UCSD-AML1 (cell line): ENCODE measurements around the gene PARP12.
"Not testable (repeated sequence)": the region's sequence is repeated elsewhere in the genome, so short reads cannot be mapped to it uniquely, and the experiment has no call there.

Experiments used
- DNase-seq: peaks from one replicate; lab custom pipeline; 2025; ENCODE audit not compliant: unreplicated experiment; lab: John Stamatoyannopoulos, UW

PARP12 gene

GRCh38 chr7:140062528-140063299, at the start of gene PARP12:
TSS of gene PARP12 (minus strand) at chr7:140062951. CDS start at chr7:140062847, 104 bp downstream.
- peak; percentile 80 for DNase-seq

DNA sequence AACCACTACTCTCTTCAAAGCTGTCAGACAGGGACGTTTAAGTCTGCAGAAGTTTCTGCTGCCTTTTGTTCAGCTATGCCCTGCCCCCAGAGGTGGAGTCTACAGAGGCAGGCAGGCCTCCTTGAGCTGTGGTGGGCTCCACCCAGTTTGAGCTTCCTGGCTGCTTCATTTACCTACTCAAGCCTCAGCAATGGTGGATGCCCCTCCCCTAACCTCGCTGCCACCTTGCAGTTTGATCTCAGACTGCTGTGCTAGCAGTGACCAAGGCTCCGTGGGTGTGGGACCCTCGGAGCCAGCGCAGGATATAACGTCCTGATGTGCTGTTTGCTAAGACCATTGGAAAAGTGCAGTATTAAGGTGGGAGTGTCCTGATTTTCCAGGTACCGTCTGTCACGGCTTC, 46.0 kb upstream of the PARP12 start:
- not testable (repeated sequence) for DNase-seq

DNA sequence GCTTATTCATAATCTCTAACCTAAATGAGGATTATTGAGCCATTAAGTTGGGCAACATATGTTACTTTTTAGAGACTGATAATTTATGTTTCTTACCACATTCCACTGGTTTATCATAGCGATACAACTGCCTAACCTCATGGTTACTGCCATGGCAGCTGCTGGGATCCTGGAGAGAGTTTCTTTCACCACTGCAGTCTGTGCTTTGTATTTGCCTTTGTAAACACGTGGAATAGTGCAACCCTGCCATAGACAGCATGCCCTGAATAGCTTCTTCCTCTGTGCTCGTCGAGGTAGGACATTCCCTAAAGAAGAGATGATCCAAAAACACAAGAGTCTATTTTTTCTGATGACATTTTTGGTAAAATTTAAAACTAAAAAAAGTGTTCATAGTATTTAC, 33.7 kb upstream of the PARP12 start:
- no peak for DNase-seq

- no peak for DNase-seq
These were observed 30.6 kb upstream of the PARP12 start for GRCh38 chr7:140093375-140093774.

DNA sequence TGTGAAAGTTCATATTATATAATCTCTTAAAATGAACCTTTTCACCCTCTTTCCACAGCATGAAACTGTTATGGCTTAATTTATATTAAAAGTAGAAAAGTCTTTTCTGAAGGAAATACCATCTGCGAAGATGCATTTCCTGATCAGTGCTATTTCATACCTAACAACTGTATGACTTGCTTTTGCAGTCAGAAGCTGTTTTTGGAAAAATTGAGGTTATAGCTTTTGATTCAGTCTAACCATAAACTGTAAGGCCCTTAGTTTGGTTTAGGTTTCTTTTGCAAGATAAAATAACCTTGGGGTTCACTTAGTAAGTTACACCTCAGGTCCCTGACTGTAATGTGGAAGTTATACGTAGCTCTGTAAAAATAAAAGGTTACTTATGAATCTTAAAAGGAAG, 22.7 kb upstream of the PARP12 start:
- DNase-seq: no peak

DNA sequence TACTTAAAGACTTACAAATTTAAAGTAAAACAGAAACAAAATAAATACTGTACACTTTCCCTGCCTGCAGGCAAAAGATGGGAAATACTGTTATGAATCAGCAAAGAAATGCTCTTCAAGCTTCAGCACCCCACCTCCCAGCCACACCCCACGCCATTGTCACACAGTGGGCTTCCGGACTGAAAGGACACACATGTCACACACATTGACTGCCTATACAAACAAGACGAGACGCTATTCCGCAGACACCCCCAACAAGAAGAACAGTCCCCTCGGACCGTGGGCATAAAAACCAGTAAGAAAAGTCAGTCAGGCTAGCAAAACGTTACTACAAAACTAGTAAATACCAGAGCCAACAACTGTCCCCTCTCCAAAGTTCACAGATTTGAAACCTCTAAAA, 22.2 kb upstream of the PARP12 start:
- DNase-seq: no peak

DNA sequence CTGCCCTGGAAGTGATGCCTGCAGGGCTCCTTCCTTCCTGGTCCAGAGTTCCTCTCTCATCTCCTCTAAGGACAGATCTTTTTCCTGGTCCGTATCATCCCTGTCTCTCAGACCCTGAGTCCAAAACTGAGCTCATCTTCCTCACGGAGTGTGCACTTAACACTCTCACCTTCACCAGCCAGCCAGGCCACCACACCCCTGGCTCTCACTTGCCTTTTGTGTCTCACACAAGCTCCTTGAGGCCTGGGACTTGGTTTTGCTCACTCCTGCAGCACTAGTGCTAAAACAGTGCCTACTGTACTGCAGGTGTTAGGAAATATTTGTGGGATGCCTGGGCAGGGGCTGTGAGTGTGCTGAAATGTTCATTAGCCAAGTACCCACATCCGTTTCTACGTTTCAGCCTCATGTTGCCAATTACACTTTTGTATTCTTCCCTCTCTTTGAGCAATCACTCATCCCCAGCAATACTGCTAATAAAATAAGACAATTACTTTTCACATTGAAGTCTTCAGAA, 21.4 kb upstream of the PARP12 start:
- DNase-seq: no peak

DNA sequence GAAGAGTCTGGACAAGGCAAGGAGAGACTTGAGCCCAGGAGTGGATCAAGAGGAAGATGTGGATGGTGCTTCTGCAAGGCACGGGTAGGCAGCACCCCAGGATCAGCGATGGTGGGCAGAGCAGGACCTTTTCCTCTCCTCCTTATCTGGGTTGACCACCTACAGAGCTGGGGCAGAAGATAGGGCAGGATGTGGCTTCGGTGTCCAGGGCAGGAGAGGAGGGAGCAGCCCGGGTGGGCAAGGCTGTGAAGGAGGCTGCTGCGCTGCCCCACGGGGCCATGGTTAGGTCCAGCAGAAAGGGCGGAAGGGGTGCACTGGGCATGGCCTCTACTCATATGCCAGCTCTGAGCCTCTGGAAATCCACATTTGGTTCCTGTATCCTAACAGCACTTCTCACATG, 20.0 kb upstream of the PARP12 start:
- DNase-seq: peak; percentile 9

DNA sequence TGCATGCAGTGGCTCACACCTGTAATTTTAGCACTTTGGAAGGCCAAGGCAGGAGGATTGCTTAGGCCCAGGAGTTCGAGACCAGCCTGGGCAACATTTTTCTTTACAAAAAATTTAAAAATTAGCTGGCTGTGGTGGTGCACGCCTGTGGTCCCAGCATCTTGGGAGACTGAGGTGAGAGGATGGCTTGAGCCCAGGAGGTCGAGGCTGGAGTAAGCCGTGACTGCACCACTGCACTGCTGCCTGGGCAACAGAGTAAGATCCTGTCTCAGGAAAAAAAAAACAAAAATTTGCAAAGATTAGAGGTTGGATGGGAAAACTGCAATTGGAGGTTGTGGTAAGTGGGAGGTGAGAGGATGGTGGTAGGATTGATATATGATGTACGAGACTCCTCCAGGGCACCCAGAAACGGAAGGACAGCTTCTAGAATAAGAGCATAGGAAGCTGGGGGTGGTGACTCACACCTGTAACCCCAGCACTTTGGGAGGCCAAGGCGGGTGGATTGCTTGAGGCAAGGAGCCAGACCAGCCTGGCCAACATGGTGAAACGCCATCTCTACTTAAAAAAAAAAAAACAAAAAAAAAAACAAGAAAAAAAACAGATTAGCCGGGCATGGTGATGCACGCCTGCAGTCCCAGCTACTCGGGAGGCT, 19.1 kb upstream of the PARP12 start:
- no peak for DNase-seq

DNA sequence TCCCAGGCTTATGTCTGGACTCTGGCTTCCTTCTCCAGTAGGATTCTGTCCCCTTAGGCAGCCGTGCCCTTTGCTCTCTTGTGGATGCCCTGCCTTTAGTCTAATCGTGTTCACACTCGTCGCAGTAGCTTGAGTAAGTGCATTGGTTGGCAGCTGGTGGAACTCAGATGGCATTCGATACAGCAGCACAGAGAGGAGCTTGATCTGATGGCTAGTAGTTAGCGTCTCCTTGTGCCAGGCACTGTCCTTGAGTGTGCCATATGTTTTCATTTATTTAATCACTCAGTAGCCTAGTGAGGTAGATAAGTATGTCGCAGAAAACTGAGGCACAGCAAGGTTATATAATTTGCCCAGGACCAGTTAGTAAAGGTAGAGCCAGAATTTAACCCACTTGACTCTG, 18.2 kb upstream of the PARP12 start:
- no peak for DNase-seq

- peak; percentile 16 for DNase-seq
These were observed 16.4 kb upstream of the PARP12 start for GRCh38 chr7:140079121-140079536.

DNA sequence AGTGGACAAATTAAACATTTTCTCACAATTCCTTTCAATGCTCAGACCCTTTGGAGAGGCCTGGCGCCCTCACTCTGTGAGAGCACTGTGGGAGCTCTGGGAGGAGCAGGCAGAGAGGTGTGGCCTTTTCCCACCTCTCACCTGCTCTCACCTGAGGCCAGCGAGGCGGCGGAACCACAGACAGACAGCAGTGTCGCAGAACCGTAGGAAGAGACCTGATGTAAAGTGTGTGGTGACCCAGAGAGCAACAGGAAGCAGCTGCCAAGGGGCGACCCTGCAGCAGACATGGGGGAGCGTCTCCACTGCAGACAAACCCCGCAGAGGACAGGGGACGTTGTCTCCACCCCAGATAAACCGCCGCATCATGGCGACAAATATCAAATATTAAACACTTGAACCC, 15.6 kb upstream of the PARP12 start:
- no peak for DNase-seq

GRCh38 chr7:140074780-140075179, 12.0 kb upstream of the PARP12 start:
- no peak for DNase-seq

- no peak for DNase-seq
These were observed 7.8 kb upstream of the PARP12 start for GRCh38 chr7:140070546-140070945.

- no peak for DNase-seq
These were observed 6.7 kb upstream of the PARP12 start for GRCh38 chr7:140069298-140069949.

DNA sequence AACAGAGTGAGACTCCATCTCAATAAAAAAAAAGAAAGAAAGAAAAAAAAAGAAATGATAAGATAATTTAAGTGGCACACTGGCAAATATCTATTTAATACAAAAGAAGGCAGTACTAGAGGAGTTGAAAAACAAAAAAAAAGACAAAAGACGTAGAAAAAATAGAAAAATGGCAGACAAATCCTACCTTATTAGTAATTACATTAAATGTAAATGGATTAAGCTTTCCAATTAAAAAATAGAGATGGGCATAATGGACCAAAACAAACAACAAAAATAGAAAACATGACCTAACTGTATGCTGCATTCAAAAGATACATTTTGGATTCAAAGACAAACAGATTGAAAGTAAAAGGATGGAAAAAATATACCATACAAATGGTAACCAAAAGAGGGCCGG, 5.3 kb upstream of the PARP12 start:
- no peak for DNase-seq

- DNase-seq: no peak
These were observed 4.3 kb upstream of the PARP12 start for GRCh38 chr7:140067052-140067451.

DNA sequence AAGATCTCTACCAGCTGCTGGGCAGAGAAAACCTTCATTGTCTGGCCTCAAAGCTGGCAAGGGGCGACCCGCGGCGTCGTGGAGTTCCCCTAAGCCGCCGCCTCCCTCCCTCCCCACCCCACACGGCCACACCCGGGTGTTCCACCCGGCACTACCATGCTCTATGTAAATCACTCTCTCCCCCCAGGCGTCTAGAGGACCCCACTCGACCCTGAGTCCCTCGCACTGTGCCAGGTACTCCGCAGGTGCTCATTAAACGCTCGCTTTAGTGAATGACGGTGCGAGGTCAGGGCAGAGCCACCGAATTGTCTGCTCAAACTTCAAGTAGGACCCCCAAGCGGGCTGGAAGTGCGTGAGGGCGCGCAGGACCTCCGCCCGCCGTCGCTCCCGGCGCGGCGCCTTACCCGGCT, 628 bp downstream of the PARP12 start:
- no peak for DNase-seq

DNA sequence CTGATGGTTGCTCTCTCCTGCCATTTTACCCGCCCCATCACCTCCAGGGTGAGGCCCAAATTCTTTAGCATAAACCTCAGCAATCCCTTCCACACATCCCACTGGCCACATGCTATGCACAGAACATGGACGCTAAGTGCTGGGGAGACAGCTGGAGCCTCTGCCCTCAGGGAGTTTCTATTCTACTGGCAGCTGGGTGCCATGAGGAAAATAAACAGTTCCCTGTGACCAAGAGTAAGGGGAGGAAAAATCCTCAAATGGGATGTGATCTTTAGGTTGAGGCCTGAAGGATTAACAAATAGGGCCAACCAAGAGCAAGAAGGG, 1.2 kb downstream of the PARP12 start:
- DNase-seq: no peak

- no peak for DNase-seq
These were observed 1.8 kb downstream of the PARP12 start for GRCh38 chr7:140060788-140061606.

DNA sequence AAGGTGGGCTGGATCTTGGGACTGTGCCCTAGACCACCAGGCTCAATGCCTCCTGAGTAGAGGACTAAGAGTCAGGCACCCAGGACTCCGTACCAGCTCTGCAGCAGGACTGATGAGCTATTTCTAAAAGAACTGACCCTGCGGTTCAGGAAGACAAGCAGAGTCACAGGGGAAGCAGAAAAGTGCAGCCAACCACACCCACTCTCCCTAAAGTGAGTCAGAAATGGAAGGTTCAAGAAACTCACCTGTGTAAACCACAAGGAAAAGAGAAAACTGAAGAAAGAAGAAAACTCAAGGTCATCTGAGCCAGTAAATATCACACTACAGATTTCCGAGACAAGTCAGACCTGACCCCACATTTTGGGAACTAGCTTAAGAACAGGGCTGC, 2.5 kb downstream of the PARP12 start:
- DNase-seq: no peak
